Measurements from ENCODE around the gene CTDSP1.

The CTDSP1 gene

GRCh38 chr2:218383892-218384519 is 15.7 kb upstream of the CTDSP1 start:
- no peak overlapping the region for H3K27ac ChIP-seq (ENCODE audit: low read depth, low read length)
- no peak overlapping the region for H3K4me3 ChIP-seq (ENCODE audit: low read length)
- H3K9me3 ChIP-seq (ENCODE audit: insufficient read depth, low read depth, low read length): no peaks in the 10 kb centered on the region
- no peak overlapping the region for H3K9ac ChIP-seq (ENCODE audit: low read depth, low read length)
- H3K27me3 ChIP-seq (ENCODE audit: insufficient read depth, low read length): peaks cover 12% of the 10 kb centered on the region
- WGBS: 90% methylated on average over 10 of the region's 10 CpGs
- H3K36me3 ChIP-seq (ENCODE audit: insufficient read depth, low read length): no peaks in the 10 kb centered on the region
- H3K4me1 ChIP-seq (ENCODE audit: insufficient read depth, low read length): no peaks in the 10 kb centered on the region

GRCh38 chr2:218384975-218385374 is 14.7 kb upstream of the CTDSP1 start:
- Histone ChIP-seq H3K4me3 (ENCODE audit: low read length) (no peak overlapping the region), H3K27ac (ENCODE audit: low read depth, low read length) (no peak overlapping the region), H3K27me3 (ENCODE audit: insufficient read depth, low read length) (peaks cover 12% of the 10 kb centered on the region), H3K4me1 (ENCODE audit: insufficient read depth, low read length) (no peaks in the 10 kb centered on the region), H3K9ac (ENCODE audit: low read depth, low read length) (no peak overlapping the region), H3K9me3 (ENCODE audit: insufficient read depth, low read depth, low read length) (no peaks in the 10 kb centered on the region), H3K36me3 (ENCODE audit: insufficient read depth, low read length) (no peaks in the 10 kb centered on the region)
- 91% methylated on average over 9 of the region's 9 CpGs for WGBS

GRCh38 chr2:218386505-218387368 is 12.9 kb upstream of the CTDSP1 start:
- WGBS: 75% methylated on average over 20 of the region's 23 CpGs
- peak overlapping the region; percentile 61 for H3K4me3 ChIP-seq (ENCODE audit: low read length)
- H3K9ac ChIP-seq (ENCODE audit: low read depth, low read length): no peak overlapping the region; the same call in 1 of the 2 replicates
- H3K4me1 ChIP-seq (ENCODE audit: insufficient read depth, low read length): no peaks in the 10 kb centered on the region
- no peaks in the 10 kb centered on the region for H3K36me3 ChIP-seq (ENCODE audit: insufficient read depth, low read length)
- H3K27ac ChIP-seq (ENCODE audit: low read depth, low read length): no peak overlapping the region
- no peaks in the 10 kb centered on the region for H3K9me3 ChIP-seq (ENCODE audit: insufficient read depth, low read depth, low read length)
- H3K27me3 ChIP-seq (ENCODE audit: insufficient read depth, low read length): peaks cover 12% of the 10 kb centered on the region

DNA sequence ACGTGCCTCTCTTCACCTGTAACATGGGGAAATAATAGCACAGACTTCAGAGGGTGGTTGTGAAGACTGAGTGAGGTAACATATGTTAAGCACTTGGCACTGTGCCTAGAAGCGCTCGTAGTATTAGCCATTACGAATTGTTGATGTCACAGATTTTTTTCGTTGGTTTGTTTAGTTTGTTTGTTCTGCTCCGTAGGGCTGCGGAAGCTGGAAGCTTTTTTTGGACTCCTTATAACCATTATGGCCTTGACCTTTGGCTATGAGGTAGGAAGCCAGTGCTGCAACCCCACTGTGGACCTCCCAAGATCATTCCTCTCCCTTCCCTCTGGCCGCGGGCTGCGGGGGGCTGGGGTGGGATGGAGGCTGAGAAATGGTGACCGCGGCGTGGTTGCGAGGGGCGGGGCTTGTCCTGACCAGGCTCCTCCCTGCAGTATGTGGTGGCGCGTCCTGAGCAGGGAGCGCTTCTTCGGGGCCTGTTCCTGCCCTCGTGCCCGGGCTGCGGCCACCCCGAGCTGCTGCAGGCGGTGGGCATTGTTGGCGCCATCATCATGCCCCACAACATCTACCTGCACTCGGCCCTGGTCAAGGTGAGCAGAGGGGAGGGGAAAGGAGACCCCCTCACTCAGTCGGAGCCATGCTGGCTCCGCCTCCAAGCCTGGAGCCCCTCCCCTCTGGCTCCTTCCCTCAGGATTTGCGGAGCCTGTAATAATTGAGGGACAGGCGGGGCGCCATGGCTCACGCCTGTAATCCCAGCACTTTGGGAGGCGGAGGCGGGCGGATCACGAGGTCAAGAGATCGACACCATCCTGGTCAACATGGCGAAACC is 12.1 kb upstream of the CTDSP1 start:
- H3K4me3 ChIP-seq (ENCODE audit: low read length): peak overlapping the region; percentile 61
- no peaks in the 10 kb centered on the region for H3K4me1 ChIP-seq (ENCODE audit: insufficient read depth, low read length)
- H3K27ac ChIP-seq (ENCODE audit: low read depth, low read length): peak overlapping the region; percentile 34; the same call in 1 of the 2 replicates
- WGBS: 6% methylated on average over 38 of the region's 38 CpGs
- no peaks in the 10 kb centered on the region for H3K36me3 ChIP-seq (ENCODE audit: insufficient read depth, low read length)
- no peaks in the 10 kb centered on the region for H3K9me3 ChIP-seq (ENCODE audit: insufficient read depth, low read depth, low read length)
- peak overlapping the region; percentile 42; the same call in 1 of the 2 replicates for H3K9ac ChIP-seq (ENCODE audit: low read depth, low read length)
- peaks cover 12% of the 10 kb centered on the region for H3K27me3 ChIP-seq (ENCODE audit: insufficient read depth, low read length)

DNA sequence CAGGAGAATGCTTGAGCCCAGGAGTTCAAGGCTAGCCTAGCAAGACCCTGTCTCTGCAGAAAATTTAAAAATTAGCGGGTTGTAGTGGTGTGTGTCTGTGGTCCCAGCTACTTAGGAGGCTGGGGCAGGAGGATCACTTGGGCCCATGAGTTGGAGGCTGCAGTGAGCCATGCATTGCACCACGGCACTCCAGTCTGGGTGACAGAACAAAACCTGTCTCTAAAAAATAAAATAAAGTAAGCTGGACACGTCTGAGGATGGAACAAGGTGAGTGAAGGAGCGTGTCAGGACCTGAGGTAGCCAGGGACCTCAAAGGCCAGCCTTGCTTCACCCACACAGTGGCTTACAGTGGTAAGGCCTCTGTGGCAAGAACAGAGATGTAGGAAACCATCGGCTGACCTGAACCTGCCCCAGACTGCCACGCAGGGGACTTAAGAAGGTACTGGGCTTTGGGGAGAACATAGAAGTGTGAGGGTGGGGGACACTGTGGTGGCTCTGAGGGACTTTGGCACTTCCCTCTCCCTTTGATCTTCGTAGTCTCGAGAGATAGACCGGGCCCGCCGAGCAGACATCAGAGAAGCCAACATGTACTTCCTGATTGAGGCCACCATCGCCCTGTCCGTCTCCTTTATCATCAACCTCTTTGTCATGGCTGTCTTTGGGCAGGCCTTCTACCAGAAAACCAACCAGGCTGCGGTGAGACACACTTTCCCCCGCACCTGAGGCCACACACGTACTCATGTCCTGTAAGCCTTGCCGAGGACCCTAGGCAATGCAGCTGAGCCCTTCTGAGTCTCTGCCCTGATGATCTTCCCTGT is 10.1 kb upstream of the CTDSP1 start:
- Histone ChIP-seq H3K27ac (ENCODE audit: low read depth, low read length) (no peak overlapping the region), H3K9me3 (ENCODE audit: insufficient read depth, low read depth, low read length) (no peaks in the 10 kb centered on the region), H3K9ac (ENCODE audit: low read depth, low read length) (no peak overlapping the region), H3K4me1 (ENCODE audit: insufficient read depth, low read length) (no peaks in the 10 kb centered on the region), H3K4me3 (ENCODE audit: low read length) (no peak overlapping the region), H3K27me3 (ENCODE audit: insufficient read depth, low read length) (peaks cover 12% of the 10 kb centered on the region), H3K36me3 (ENCODE audit: insufficient read depth, low read length) (no peaks in the 10 kb centered on the region)
- 91% methylated on average over 17 of the region's 17 CpGs for WGBS

GRCh38 chr2:218391202-218391601 is 8.5 kb upstream of the CTDSP1 start:
- Histone ChIP-seq H3K27ac (ENCODE audit: low read depth, low read length) (no peak overlapping the region), H3K36me3 (ENCODE audit: insufficient read depth, low read length) (no peaks in the 10 kb centered on the region), H3K9ac (ENCODE audit: low read depth, low read length) (no peak overlapping the region), H3K9me3 (ENCODE audit: insufficient read depth, low read depth, low read length) (no peaks in the 10 kb centered on the region), H3K4me1 (ENCODE audit: insufficient read depth, low read length) (no peaks in the 10 kb centered on the region), H3K27me3 (ENCODE audit: insufficient read depth, low read length) (peaks cover 19% of the 10 kb centered on the region), H3K4me3 (ENCODE audit: low read length) (no peak overlapping the region)
- 95% methylated on average over 23 of the region's 23 CpGs for WGBS

- Histone ChIP-seq H3K4me3 (ENCODE audit: low read length) (no peak overlapping the region), H3K9me3 (ENCODE audit: insufficient read depth, low read depth, low read length) (no peaks in the 10 kb centered on the region), H3K4me1 (ENCODE audit: insufficient read depth, low read length) (peaks cover 6% of the 10 kb centered on the region), H3K9ac (ENCODE audit: low read depth, low read length) (no peak overlapping the region), H3K36me3 (ENCODE audit: insufficient read depth, low read length) (no peaks in the 10 kb centered on the region), H3K27me3 (ENCODE audit: insufficient read depth, low read length) (peaks cover 19% of the 10 kb centered on the region), H3K27ac (ENCODE audit: low read depth, low read length) (no peak overlapping the region)
- WGBS: 90% methylated on average over 5 of the region's 5 CpGs
These were observed 7.2 kb upstream of the CTDSP1 start for GRCh38 chr2:218392459-218392858.

- H3K4me1 ChIP-seq (ENCODE audit: insufficient read depth, low read length): peaks cover 6% of the 10 kb centered on the region
- WGBS: 84% methylated on average over 16 of the region's 16 CpGs
- H3K36me3 ChIP-seq (ENCODE audit: insufficient read depth, low read length): no peaks in the 10 kb centered on the region
- no peaks in the 10 kb centered on the region for H3K9me3 ChIP-seq (ENCODE audit: insufficient read depth, low read depth, low read length)
- no peak overlapping the region for H3K4me3 ChIP-seq (ENCODE audit: low read length)
- no peak overlapping the region for H3K27ac ChIP-seq (ENCODE audit: low read depth, low read length)
- peaks cover 24% of the 10 kb centered on the region for H3K27me3 ChIP-seq (ENCODE audit: insufficient read depth, low read length)
- H3K9ac ChIP-seq (ENCODE audit: low read depth, low read length): no peak overlapping the region
These were observed 6.7 kb upstream of the CTDSP1 start for GRCh38 chr2:218392891-218393462.

- Histone ChIP-seq H3K4me1 (ENCODE audit: insufficient read depth, low read length) (peaks cover 6% of the 10 kb centered on the region), H3K9ac (ENCODE audit: low read depth, low read length) (no peak overlapping the region), H3K9me3 (ENCODE audit: insufficient read depth, low read depth, low read length) (no peaks in the 10 kb centered on the region), H3K27me3 (ENCODE audit: insufficient read depth, low read length) (peaks cover 32% of the 10 kb centered on the region), H3K4me3 (ENCODE audit: low read length) (no peak overlapping the region), H3K27ac (ENCODE audit: low read depth, low read length) (no peak overlapping the region), H3K36me3 (ENCODE audit: insufficient read depth, low read length) (no peaks in the 10 kb centered on the region)
- 62% methylated on average over 8 of the region's 8 CpGs for WGBS
These were observed 5.8 kb upstream of the CTDSP1 start for GRCh38 chr2:218393750-218394290.

All from HUES64 (cell line).